ENCODE measurements around the gene RANBP3.
A peak's percentile ranks its signal among the peaks of the same experiment; 100 is the strongest.
"Not testable (repeated sequence)": the region's sequence is repeated elsewhere in the genome, so short reads cannot be mapped to it uniquely, and the experiment has no call there.

The RANBP3 gene

GRCh38 chr19:5897189-5897969 lies 80.6 kb downstream of the RANBP3 start:
- no peak for DNase-seq

DNA sequence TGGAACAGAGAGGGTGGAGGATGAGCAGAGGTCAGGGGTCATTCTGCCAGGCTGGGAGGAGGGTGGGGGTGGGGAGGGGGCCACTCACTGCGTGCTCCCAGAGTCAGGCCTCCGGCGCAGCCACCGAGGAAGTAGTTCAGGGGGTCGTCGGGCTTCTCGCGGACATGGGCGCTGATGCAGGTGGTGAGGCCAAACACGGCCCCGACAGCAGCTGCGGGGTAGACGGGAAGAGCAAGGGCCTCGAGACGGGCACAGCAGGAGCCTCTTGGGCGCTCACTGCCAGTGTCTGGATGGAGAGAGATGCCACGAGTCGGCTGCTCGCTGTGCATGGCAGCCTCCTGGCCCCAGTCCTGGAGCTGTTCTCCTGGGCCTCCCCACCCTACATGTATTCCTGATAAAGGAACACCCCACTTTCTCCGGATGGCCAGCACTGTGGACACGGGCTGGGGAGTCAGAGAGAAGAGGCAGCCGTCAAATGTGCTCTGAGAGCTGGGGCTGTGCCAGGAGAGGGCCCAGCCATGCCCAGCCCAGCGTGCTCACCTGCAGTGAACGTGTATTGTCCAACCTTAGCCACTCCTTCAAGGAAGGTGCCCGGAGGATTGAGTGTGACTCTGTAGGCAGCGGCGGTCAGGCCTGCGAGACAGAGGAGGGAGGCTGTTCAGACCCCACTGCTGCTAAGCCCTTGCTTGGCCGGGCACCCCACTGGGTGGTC lies 81.4 kb downstream of the RANBP3 start:
- no peak for DNase-seq

- DNase-seq: no peak
These were observed 82.0 kb downstream of the RANBP3 start for GRCh38 chr19:5895890-5896289.

DNA sequence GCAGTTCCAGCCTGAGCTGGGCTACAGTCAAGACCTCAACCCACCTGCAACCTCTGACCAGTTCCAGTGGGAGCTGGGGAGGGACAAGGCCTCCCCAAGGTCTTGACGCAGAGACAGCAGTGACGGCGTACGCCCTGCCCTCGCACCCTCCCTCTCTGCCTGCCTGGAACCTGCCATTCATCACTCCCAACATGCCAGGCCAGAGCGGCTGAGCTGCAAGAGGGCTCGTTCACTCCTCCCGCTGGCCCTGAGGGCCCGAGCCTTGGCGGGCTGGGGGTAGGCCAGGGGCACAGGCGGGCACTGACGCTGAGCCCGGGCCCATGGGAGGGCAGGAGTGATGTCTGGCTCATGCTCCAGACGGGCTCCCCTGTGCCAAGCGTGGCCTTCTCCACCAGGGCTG lies 82.5 kb downstream of the RANBP3 start:
- no peak for DNase-seq

- no peak for DNase-seq
These were observed 83.1 kb downstream of the RANBP3 start for GRCh38 chr19:5894704-5895349.

GRCh38 chr19:5893907-5894703 lies 83.8 kb downstream of the RANBP3 start:
- DNase-seq: no peak

DNA sequence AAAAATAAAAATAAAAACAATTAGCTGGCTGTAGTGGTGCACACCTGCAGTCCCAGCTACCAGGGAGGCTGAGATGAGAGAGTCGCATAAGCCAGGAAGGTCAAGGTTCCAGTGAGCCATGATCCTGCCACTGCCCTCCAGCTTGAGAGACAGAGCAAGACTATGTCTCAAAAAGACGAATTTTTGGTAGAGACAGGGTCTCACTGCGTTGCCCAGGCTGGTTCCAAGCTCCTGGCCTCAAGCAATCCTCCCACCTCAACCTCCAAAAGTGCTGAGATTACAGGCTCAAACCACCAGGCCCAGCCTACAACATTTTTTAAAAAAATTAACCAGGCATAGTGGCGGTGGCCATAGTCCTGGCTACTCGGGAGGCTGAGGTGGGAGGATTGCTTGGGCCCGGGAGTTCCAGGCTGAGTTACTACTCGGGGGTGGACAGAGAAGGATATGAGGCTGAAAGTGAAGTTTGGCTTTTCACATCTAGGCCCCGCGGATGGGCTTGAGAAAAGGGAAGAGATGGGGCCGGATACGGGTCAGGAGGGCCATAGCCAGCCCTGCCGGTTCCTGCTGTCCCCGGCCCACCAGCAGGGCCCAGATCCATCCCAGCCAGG lies 84.5 kb downstream of the RANBP3 start:
- DNase-seq: no peak

- DNase-seq: no peak
These were observed 85.1 kb downstream of the RANBP3 start for GRCh38 chr19:5892772-5893275.

DNA sequence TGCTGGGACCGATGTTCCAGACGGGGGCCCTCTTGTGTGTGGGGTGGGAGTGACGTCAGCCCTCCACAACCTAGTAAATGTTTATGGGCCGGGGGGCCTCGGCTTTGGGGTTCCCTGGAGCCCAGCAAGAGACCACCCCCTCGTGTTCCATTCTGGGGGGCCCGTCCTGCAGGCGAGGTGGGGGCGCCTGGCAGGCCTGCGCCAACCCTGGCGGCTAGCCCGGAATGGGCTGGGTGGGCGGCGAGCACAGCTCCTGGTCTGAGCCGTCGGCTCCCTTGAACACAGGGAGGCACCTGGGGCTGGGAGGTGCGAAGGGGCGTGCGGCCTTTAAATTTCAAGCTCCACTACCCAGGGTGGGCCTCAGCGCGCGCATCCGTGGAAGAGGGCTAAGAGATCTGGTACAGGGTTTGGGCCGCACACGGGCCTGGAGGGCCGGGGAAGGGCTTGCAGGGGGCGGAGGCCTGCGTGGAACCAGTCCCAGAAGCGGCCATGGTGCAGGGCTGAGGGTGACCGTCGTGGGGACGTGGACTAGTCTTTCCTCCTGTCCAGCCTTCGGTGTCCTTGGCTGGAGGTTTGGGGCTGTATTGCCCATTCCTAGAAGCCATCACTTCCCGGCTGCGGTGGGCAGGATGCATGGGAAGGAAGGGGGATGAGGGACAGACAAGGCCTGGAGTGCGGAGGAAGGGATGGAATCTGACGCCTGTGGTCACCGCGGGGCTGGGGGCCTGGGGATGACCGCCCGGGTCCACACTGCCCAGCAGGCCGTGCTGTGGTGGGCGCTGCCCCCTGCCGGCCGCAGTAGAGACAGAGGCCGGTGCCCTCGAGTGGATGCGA lies 85.8 kb downstream of the RANBP3 start:
- DNase-seq: peak; percentile 11 to 38

GRCh38 chr19:5891572-5891937 lies 86.4 kb downstream of the RANBP3 start:
- DNase-seq: no peak

GRCh38 chr19:5890099-5890498 lies 87.8 kb downstream of the RANBP3 start:
- no peak for DNase-seq

GRCh38 chr19:5889288-5889971 lies 88.5 kb downstream of the RANBP3 start:
- DNase-seq: no peak

- DNase-seq: peak; percentile 16 to 37
These were observed 93.7 kb downstream of the RANBP3 start for GRCh38 chr19:5884065-5884811.

- DNase-seq: not testable (repeated sequence)
These were observed 94.6 kb downstream of the RANBP3 start for GRCh38 chr19:5883157-5883873.

DNA sequence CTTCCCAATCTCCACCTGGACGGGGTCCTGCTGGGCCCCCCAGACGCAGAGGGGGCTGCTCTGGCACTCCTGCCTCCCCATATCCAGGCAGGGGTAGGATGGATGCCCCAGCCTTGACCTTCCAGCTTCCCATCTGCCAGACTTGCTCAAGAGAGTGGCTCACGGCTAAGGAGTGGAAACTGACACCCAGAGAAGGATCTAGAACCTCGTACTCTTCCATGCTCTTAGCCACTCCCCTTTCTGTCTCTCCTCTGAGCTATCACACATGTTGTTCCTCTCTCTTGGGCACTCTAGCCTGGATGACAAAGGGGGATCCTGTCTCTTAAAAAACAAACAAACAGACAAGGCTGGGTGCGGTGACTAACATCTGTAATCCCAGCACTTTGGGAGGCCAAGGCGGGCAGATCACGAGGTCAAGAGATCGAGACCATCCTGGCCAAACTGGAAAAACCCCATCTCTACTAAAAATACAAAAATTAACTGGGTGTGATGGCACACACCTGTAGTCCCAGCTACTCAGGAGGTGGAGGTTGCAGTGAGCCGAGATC lies 95.4 kb downstream of the RANBP3 start:
- DNase-seq: no peak

- no peak for DNase-seq
These were observed 96.2 kb downstream of the RANBP3 start for GRCh38 chr19:5881543-5882299.

DNA sequence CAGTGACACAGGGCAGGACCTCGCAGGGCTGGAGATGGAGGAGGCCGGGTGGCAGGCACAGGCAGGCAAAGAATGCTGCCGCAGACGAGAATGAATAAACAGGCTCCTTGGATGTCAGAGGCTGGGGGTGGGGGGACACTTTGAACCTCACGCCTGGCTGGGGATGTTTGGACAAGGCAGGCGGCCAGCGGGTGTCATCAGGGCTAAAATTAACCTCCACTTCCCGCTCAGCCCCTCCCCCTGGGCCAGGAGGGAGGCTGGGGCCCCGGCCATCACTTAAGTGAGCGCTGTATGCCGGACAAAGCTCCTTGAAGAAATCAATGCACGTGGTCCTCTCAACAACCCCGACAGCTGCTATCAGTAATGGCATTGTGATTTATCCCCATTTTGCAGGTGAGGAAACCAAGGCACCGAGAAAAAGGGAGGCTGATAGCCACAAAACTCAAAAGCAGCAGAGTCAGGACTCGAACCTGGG lies 97.3 kb downstream of the RANBP3 start:
- no peak for DNase-seq

DNA sequence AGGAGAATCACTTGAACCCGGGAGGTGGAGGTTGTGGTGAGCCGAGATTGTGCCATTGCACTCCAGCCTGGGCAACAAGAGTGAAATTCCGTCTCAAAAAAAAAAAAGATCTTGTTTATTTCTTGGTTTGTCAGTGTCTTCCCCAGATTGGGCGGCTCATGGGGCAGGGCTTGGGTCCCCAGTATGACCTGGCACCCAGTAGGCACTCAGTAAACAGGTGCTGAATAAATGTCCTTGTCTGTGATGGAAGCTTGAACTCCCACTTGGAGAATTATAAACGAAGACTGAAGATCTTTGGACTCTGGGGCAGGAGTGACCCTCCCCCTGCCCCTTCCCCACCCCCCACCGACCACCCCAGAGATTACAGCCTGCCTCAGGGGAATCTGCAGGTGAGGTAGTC lies 97.7 kb downstream of the RANBP3 start:
- DNase-seq: no peak

Measured in inflammatory macrophage (primary cell).